GM18517 (cell line): ENCODE data around the gene SLC7A1.

Experiments used
- ATAC-seq: cut with Tn5 transposase; IDR thresholded peaks from one replicate; pipeline ENCODE4 v1.9.1; 2021; ENCODE audit warnings: mild to moderate bottlenecking, moderate library complexity; ENCODE audit not compliant: unreplicated experiment

The SLC7A1 gene

DNA sequence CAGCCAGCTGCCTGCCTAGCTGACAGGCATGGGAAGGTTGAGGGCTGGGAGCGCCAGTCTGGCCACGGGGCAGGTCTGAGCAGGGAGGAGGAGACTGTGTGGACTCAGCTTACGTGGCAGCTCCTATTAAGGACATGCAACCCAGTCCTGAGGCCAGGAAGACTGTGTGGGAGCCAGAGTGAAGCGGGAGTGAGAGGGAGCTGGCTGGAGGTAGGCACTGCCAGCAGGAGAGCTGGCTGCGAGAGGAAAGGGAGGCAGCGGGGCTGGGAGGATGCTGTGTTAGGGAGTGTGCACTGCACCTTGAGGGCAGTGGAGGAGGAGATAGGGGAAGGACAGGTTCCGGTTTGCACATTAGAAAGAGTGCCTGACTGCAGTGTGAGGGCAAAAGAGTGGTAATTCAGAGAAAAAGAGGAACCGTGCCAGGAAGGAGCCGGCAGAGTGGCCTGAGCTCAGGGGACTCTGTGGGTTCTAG, 99.2 kb downstream of the SLC7A1 start:
- no peak for ATAC-seq

DNA sequence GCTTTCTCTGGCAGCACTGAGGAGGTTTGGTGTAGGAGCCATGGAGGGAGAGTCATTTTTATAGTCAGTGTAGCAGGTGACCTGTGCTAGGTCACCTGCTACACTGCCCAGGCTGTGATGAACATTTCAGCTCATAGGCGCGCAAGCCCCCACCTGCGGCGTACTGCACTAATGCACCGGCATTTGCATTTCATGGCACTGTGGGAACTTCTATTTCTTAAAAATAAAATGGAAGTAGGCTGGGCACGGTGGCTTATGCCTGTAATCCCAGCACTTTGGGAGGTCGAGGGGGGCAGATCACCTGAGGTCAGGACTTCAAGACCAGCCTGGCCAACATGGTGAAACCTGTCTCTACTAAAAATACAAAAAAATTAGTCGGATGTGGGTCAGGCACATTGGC, 101.0 kb downstream of the SLC7A1 start:
- ATAC-seq, result no peak

DNA sequence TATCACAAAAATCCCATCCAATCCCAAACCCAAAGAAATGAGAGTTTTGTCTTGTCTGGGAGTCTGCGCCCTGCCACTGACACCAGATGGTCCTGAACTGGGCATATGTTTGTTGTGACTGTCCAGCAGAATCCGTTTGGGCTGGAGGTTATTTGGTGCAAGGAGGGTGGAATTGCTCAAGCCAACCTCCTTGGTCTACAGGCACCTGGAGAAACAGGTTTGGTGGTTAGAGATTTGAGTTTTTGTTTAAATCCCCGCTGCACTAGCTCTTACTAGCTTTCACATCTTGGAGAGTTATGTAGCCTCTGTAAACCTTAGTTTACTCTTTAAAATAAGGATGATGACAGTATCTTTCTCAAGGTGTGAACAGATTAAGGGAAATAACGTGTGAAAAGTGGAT, 101.7 kb downstream of the SLC7A1 start:
- no peak for ATAC-seq

DNA sequence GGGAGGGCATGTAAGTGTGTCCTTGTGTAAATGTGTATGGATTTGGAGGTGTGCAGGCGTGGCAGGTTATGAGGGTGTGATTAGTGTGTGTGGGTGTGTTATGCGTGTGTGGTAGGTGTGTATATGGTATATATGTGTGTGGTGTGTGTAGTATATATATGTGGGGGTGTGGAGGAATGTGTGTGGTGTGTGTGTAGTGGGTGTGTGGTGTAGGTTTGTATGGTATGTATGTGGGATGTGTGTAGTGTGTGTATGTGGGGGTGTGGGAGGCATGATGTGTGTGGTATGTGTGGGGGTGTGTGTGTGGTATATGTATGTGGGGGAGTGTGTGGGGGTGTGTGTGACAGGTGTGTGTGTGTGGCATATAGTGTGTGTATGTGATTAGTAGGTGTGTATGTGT, 104.2 kb downstream of the SLC7A1 start:
- no peak for ATAC-seq

DNA sequence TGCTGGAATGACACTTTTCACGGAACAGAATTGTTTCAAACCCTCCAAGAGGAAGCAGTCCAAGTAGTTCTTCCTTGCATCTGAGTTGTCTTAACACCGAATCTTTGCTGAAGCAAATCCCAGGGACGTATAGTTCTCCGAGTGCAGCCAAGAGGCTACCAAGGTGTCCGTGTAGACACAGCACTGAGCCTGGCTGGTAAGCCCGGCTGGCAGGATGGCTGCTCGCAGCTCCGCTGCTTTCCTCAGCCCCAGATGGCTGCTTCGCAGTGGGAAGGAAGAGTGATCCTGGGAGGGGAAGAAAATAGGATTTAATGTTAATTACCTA, 105.0 kb downstream of the SLC7A1 start:
- ATAC-seq, result no peak

DNA sequence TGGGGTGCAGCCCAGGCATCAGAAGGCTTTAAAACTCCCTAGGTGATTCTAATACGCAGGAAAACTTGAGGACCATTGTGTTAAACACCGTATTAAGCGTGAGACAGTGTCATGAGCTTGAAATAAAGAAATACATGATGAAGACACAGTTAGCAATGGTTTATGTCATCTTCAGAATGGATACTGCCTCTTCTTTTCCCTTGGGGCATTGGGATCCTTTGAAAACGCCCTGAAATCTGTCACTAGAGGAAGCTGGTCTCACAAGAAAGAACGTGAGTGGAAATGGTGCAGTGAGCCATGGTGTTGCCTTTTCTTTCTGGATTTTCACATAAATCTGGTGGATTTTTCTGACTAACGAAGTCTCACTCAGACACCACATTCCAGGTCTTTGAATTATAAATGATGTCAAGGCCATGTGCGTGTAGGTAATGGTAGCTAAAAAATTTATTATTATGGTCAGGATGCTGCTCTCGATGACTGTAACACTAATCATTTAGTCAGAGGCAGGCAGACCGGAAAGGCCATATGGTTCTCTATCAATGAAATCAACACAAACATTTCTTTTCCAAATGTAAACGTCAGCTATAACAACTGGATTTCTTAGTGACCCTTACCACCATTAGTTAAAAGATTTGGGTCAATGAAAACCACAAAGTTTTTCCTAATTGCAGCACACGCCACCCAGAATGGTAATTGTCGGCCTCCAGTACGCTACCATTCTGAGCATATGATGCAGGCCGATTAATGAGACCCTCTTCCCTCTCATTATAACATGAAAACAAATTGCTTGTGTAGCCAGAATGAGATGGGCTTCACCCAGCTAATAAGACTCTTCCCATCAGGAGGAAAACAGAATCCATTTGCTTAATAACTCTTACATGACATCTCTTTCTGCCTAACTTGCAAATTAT, 105.6 kb downstream of the SLC7A1 start:
- no peak for ATAC-seq

DNA sequence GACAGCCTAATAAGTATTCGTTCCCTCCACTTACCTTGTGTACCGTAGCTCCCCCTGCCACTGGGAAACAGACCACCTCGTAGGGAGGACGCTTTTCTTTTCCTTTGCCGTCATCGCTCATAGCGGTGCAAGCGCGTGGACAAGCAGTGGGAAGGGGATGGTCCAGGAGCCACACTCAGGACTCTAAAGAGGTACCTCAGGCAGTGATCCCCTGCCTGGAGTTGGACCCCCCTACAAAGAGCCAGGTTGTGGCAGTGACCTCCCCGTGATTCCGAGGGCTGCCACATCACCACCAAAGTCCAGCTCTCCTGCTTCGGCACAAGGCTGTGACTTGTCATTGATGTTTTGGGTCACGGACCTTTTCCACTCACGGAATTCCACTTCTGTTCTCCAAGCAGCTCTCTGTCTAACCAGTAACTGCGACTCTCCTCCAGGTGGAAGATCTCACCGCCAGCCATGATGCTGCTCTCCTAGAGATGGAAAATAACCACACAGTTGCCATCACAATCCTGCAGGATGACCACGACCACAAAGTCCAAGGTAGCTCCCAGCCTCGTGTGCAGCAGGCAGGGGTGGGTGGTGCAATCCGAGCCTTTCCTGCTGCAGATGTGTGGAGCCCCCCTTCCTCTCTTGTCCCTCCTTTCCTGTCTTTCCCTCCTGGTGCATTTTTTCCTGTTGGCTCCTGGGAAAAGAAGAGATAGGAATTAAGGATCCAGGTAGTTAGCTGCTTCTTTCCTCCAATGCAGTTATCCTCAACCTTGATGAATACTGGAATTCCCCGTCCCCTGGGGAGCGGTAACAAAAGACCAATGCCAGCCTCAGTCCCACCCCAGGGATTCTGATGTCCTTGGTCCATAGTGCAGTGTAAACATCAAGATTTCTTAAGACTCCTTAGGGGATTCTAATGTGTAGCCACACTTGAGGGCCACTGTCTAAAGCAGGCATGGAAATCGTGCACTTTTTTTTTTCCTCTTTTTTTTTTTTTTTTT, 107.7 kb downstream of the SLC7A1 start:
- ATAC-seq, result no peak

DNA sequence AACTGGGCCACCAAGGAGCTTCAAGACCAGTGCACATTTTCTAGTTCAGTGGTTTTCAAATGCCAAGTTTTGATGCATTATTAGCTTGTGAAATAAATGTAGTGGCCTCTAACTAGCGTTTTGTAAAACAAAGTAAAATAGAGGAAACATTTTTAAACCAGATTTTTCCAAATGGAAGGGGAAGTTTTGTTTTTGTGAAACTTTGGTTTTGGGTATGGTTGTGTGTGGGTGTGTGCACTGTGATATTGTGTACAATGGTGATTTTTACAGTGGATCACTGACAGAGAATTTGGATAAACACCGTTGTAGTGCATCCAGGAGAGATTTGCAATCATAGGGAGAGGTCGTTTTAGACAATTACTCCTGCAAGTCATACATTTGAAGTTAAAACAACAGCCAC, 108.9 kb downstream of the SLC7A1 start:
- ATAC-seq, result no peak

DNA sequence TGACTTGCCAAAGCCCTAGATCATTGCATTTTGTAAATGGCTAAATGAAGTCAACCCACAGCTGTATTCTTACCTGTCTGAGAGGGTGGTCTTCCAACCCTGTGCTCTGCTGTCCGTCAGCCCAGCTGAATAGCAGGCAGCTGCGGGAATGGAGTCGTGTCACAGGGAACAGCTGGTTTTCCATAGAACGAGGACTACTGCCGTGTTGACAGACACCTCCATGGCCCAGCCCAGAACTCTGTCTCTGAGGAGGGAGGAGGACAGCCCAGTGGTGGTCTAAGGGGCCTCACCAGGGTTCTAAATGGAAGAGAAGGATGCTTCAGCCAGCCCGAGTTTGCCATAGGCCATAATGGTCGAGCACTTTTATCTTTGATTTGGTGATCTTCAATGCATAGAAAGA, 110.7 kb downstream of the SLC7A1 start:
- no peak for ATAC-seq

DNA sequence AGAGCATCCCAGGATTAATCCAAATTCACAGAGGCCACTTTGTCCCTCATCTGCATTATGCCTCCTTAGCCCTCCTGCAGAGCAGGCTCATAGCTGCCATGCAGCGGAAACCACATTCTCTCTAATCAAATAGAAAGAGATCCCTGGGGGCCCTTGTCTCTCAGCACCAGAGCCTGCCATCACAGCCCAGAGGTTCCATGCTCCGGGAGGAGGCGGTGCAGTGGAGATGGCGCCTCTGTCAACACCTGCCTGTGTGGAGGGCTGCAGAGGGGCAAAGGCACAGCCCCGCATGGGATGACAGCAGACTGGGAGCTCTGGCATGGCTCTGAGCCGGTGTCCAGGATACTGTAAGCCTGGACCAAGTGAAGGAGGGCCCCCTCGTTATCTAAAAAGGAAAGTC, 111.3 kb downstream of the SLC7A1 start:
- no peak for ATAC-seq

DNA sequence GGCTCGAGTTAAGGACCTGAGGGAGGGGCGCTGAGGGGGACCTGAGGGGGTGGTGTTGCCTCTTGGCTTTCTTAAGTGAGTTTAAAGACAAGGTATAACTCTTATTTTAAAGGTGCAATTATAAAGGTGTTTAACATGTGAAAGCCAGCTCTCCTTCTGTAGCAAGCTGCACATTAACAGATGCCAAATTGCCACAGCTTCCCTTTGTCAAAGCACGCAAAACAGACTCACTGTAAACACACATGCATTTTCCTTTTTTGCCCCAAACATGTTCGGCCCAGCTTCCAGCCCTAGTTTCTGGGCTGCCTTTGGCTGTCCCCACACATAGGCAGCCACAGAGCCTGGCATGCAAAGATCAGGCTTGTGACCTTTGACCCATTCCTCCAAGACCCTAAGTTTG, 111.9 kb downstream of the SLC7A1 start:
- no peak for ATAC-seq

DNA sequence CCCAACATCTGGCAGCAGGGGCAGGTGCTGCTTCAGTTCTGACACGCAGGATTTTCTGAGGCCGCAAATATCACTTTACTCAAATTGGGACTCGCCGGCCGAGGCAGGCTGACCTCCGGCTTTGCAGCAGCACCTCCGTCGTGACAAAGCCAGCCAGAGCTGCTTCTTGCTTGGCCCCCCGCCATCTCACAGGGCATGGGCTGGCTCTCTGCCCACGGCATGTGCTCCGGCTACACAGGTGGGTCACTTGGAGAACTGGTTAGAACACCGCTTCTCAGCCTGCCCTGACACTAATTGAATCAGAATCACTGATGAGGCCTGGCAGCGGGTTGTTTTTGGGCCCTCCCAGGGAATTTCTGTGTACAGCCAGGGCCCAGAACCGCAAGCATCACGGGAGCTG, 112.3 kb downstream of the SLC7A1 start:
- ATAC-seq, result no peak

DNA sequence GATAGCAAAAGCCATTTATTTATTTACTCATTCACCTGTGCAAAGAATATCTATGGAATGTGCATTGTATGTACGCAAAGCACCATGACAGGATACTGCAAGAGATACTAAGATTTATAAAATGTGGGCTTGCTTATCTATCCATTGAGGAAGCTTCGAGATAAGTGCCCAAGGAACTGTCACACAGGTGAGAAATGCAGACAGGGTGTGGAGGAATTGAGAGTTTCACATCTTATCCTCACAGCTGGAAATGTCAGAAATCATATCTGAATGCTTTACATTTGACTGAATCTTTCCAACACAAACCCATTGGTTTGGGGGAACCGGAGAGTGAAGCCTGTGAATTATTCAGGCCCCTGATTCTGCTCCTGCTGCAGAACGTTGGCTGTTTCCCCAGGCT, 113.0 kb downstream of the SLC7A1 start:
- no peak for ATAC-seq

DNA sequence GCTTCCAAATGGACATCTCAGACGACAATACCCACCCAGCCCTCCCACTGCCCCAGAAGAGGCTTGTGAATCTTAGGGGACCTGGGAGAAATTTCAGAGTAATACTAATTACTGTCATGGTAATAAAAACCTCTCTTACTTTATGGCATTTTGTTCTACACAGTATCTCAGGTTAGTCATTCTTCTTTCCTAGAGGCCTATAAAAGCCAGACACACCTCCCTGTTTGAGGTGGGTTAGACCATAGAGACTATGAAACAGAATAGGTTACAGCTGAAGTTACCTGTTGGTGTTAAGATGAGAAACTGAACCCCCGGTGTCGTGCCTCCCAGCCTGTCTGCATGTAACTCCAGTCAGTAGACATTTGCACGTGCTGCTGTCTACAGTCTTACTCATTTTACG, 113.9 kb downstream of the SLC7A1 start:
- ATAC-seq, result no peak

DNA sequence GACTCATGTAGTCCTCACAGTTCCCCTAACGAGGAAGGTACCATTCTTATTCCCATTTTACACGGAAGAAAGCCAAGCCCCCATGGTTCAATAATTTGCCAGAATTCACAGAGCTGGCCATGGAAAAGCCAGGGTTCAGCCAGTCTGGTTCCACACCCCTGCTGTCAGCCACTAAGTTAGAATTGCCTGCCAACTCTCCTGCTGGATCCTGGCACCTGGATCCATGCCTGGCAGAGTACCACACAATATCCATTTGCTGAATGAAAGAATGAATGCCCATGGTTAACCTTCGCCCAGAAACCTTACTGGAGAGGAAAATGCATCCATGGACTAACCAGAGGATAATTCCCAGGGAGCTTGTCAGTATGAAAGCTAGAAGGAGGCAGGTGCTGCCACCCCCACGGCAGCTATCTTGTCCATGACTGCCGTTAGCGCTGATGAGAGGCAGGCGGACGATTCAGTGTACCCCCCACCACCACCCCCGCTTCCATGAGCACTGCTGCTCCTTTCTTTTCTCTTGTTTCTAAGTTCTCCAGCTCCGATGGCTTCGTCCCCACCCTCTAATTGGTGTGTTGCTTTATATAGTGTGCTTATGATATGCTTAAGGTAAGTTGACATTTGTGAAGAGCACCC, 114.5 kb downstream of the SLC7A1 start:
- no peak for ATAC-seq

DNA sequence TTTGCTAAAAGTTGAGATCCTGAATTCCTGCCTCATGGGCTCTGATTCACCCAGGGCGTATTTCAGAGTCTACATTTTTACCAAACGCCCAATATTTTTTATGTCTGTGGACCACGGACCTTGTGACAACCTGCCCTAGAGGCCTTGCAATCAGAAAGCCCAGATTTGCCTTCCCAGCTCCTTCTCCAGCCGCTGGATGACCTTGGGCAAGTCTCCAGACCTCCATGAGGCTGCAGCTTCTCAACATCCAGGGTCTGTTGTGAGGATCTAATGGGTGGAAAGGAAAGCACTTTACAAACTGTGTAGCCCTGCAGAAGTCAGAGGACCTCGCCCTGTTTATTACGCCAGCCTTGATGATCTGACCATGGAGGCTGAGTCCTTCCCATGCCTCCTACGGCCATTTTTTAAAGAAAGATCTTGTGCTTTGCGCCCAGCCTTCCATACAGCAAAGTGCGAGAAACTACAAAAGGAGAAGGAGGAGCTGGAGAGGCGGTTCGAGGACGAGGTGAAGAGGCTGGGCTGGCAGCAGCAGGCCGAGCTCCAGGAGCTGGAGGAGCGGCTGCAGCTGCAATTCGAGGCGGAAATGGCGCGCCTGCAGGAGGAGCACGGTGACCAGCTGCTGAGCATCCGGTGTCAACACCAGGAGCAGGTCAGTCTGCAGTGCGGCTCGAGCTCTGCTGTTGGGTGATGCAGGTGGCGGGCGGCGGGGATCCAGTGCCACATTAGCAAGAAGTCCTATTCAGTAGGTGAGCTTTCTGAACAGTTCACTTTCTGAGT, 115.6 kb downstream of the SLC7A1 start:
- ATAC-seq, result no peak

DNA sequence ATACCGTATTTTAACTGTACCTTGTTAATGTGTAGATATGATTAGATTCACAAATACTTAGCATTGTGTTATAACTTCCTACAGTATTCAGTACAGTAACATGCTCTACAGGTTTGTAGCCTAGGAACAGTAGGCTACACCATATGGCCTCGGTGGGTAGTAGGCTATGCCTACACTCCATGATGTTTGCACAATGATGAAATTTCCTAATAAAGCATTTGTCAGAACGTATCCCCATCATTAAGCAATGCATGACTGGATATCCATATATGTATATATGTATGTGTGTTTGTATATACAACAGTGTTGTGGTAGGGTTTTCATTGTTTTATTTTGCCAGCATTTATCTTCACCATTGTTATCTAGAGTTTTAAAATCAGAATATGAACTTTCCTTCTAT, 119.4 kb downstream of the SLC7A1 start:
- ATAC-seq, result no peak

DNA sequence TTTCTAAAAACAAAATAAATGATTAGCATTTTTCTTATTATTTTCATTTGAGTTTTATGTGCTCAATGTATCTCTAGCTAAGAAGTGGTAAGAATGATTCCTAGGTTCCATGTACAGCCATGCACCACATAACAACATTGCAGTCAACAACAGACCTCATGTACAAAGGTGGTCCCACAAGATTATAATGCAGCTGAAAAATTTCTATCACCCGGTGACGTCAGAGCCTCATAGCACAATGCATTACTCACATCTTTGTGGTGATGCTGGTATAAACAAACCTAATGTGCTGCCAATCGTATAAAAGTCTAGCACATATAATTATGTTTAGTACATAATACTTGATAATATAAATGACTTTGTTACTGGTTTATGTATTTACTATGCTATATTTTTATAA, 120.5 kb downstream of the SLC7A1 start:
- no peak for ATAC-seq

DNA sequence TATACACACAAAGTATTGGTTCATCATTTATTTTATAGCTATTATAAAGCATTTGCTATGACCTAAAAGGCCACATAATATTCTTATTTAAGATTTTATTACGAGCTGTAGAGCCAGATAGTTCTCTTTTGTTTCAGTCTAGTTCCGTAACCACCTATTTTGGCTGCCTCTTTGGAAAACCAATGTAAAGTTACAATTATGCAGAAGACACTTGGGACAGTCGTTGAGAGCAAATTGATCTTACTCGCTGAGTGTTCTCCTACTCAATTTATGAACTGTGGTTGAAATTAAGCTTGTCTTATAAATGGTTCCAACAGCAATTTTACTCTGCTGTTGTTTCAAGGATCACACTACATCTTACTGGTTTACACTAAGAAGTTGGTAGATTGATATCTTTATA, 122.3 kb downstream of the SLC7A1 start:
- ATAC-seq, result no peak

DNA sequence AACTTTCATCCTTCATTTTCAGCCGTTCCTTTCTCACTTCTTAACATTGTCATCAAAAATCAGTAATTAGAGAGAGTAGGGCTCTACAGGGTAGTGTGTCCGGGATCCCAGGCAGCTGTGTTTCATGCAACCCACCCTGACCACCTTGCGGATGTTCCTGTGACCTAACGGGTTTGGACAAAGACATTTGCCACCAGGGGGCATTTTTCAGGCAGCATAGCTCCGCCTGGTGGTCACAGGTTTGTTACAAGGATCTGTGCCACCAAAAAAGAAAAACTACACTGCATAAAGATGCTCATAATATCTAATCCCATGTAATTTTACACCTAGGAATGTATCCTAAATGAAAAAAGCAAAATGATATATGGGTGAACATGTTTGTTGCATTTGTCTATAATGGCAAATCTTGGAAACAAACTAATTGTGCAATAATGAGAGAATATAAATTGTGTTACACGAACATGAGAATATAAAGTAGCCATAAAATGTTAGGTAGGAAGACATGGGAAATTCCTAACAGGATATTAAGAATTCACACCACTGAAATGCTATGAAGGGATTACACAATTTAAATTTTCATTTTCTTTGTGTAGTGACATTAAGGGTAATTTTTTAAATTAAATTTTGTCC, 123.0 kb downstream of the SLC7A1 start:
- ATAC-seq, result peak; percentile 55
